LHCN-M2 (cell line): ENCODE data around the gene CSNK2B. TPM values are rescaled to one million over a fixed set of nuclear protein-coding genes. Genes with fewer than 3 reads are reported as not detected.

Experiments
- DNase-seq: peaks from one replicate; pipeline ENCODE4 v3.0.0-alpha.2; 2012; ENCODE audit warnings: low read depth
- total RNA-seq: library from RNA; depleted of rRNA; stranded (reverse); fragments of >200 nt; gene quantifications from 2 replicates; pipeline ENCODE4 v1.2.3, GENCODE V29; 2014

CSNK2B gene
- total RNA-seq, 1 experiment from 2014 or later: 292 TPM

DNA sequence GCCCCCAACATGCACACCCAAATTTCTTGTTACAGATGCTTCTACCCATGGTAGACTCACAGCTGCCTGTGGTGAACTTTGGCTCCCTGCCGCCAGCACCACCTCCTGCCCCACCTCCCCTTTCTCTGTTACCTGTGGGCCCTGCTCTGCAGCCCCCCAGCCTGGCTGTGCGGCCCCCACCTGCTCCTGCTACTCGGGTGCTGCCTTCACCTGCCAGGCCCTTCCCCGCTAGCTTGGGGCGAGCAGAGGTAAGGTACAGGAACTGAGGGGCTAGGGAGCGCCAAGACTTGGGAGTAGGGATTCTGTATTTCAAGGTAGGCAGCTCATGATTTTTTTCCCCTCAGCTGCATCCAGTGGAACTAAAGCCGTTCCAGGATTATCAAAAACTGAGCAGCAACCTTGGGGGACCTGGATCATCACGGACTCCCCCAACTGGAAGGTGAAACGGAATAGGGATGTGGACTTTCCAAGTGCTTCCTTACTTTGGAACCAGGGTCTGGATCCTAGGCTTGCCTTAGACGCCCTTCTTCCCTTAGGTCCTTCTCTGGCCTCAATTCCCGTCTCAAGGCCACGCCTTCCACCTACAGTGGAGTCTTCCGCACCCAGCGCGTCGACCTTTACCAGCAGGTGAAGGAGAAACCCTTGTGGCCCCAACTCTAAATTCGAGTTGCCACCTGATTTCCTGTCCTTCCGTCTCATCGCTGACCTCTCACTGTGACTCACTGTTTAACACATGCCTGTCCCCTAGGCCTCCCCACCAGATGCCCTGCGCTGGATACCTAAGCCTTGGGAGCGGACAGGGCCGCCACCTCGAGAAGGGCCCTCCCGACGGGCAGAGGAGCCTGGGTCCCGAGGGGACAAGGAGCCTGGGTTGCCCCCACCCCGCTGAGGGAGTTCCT is 28.9 kb upstream of the CSNK2B start:
- no peak for DNase-seq

DNA sequence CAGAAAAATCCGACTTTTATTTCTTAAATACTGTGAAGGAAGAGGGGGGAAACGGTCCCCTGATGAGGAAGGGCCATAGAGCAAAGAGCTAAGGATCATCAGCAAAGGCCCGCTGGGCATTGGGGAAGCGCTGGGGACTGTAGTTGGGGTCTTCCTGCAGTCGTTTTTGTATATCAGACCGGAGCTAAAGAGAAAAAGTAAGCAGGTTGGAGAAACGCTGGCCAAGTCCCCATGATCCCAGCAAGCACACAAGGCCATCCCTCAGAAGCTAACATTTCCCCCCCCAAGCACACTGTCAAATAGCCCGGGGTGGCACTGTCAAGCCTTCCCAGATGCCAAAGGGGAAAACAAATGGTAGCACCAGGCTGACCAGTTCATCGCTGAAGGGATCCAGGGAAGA is 26.8 kb upstream of the CSNK2B start:
- no peak for DNase-seq

DNA sequence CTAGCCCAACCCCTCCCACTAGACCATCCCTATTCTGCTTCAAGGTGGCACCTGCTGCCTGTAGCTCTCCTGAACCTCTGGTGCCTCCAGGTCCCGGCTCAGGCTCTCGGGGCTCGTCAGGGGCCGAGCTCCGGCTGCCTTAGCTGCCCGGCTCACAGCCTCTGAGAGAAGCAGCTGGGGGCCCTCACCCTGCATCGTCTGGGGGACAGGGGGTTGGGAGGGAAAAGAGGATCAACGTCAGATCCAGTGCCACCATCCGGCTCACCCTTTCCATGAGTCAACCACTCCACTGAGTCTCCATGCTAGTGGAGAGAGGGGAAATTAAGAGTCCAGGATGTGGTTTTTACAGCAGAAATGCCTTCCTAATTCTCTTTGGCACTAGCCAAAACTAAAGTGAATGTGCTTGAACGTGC is 26.4 kb upstream of the CSNK2B start:
- peak; percentile 81 for DNase-seq

DNA sequence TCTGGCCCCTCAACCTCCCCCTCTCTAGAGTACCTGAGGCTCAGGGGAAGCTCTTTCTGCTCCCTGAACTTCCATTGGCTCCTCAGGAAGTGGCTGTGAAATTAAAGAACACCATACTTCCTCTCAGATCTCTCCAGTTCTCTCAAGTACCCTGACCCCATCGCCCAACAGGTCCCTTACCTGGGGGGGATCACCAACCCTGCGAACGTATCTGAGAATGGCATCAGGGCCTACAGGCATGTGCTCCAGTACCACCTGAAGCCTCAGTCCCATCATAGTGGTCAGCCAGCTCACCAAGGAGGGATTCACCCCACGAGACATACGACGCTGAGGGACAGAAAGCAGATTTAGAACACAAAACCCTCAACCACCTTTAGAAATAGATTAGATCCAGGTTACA is 25.3 kb upstream of the CSNK2B start:
- DNase-seq: no peak

DNA sequence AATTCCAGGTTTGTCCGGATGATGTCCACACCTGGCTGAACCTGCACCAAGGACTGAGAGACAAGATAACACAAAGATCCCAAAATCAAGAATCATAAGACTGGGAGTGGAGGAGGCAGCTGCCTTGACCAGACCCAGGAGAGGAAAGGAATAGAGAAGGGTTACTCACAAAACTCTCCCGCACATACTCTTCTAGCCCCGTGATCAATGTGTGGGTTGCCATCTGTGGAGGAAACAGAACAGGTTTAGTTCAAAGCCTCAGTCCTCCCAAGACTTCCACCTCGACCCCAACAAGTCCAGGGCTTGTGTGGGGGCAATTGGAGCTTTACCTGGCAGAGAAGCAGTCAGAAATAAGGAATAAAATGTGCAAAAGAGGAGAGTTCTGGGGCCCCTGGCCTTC is 24.5 kb upstream of the CSNK2B start:
- no peak for DNase-seq

DNA sequence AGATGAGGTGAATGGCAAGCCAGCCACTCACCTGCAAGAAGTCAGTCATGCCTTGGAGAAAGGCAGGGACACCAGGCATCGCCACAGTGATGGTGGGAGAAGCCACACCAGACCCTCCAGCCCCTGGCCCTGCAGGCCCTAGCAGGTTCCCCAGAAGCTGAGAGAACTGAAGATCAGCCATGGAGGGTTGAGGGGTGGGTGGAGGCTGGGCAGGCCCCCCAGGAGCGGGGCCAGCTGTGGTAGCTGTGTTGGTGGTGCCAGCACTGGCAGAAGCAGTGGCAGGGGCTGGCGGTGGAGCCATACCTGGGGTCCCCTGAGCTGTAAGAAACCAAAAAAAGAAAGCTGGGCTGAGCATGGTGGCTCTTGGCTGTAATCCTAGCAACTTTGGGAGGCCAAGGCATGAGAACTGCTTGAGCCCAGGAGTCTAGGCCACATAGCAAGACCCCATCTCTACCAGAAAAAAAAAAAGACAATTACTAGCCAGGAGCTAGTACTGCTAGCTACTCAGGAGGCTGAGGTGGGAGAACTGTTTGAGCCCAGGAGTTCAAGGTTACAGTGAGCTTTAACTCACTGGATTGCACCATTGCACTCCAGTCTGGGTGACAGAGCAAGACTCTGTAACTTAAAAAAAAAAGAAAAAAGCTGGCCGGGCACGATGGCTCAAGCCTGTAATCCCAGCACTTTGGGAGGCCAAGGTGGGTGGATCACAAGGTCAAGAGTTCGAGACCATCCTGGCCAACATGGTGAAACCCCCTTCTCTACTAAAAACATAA is 22.9 kb upstream of the CSNK2B start:
- no peak for DNase-seq

DNA sequence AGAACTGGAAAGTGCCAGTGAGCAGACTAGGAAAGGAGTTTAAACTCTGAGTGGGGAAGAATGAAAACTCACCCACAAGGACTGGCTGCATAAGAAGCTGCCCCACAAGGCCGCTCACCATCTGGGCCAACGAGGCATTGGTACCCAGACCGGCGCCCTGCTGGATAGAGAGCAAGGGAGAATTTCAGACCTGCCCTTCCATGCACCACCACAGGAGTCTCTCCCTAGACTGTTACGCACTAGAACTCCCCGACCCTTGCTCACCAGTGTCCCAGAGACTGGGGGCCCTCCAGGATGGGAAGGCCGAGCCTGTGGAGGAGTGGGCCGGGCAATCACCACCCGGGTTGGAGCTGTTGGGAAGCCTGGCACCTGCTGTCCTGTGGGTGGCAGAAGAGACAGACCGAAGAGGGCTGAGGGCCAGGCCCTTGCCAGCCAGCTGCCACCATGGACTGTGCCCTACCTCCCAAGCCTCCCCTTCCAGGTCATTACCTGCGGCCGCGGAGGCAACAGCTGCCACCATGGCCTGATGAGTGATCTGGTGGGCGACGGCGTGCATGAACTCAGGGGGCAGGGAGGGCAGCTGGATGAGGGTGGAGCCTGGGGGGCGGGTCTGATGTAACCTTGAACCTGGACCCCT is 21.9 kb upstream of the CSNK2B start:
- DNase-seq: no peak

DNA sequence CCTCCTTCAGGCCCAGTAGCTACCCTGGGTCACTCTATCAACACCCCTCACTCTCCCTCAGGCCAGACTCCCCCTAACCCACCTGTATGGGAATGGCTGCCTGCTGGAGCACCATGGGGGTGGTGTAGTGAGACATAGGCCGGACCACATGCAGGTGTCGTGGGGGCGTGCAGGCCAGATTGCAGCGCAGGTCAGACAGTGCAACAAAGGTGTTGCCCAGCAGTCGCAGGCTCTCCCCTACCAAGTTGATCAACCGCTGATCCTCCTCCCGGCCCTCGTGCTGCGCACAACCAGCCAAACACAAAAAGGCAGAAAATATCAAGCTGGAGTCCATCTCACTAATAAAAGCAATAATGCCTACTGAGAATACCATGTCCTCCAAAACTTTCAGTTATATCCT is 20.6 kb upstream of the CSNK2B start:
- no peak for DNase-seq

DNA sequence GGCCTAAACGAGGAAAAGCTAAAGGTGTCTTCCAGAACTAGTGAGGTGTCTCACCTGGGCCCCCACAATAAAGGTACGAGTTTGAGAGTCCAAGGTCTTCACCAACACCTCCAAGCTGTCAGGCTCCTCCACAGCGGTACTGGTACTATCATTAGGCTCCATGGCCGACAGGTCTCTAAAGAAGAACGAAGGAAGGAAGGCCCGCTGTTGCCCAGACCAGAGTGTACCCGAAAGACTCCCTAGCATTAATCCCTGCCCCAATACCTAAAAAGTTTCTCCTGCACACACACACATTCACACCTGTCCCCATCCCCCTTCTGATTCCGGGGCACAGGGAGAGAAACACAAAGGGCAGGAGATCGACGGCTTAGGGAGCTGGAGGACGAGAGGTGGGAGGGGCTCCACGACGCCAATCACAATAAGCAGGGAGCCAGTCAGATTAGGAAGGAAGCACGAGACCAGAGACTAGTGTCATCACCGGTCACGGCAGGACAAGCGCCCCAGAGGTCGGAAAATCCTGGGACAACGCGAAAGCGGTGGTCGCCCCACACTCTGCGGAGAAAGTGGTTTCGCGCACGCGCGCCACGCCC is 14.2 kb upstream of the CSNK2B start:
- peak; percentile 75 for DNase-seq

DNA sequence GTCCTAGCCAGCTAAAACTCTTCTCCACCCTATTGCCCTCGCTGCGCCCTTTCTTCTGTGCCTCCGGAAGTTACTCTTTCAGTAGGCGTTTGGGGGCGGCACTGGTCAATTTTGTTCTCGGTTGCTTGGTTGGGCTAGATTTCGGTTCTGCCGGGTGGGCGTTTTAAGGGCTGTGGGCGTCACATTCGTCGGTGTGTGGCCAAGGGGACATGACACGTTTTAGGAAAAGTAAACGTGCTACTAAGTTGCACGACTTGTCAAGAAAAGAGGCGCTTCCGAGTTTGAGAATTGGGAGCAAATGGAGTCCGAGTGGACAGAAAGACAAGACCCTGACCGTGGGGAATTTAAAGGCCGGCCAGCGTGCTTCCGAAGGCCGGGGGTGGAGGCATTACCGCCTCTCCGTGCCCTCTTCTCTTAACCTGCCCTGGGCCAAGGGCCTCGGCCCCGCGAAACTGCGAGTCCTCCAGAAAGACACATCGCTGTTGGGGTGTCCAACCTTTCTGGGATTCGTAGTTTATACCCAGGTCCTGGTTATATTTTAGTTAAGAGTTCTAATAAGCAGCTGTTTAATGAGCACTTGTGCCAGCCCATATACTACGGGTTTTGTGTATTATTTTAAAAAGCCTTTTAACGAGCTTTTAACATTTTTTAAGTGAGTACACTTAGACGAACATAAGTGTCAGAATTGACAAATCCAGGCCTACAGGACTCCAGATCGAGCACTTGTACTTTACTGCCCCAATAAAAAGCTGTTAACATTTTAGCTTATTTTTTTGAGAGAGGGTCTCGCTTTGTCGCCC is 12.8 kb upstream of the CSNK2B start:
- no peak for DNase-seq

DNA sequence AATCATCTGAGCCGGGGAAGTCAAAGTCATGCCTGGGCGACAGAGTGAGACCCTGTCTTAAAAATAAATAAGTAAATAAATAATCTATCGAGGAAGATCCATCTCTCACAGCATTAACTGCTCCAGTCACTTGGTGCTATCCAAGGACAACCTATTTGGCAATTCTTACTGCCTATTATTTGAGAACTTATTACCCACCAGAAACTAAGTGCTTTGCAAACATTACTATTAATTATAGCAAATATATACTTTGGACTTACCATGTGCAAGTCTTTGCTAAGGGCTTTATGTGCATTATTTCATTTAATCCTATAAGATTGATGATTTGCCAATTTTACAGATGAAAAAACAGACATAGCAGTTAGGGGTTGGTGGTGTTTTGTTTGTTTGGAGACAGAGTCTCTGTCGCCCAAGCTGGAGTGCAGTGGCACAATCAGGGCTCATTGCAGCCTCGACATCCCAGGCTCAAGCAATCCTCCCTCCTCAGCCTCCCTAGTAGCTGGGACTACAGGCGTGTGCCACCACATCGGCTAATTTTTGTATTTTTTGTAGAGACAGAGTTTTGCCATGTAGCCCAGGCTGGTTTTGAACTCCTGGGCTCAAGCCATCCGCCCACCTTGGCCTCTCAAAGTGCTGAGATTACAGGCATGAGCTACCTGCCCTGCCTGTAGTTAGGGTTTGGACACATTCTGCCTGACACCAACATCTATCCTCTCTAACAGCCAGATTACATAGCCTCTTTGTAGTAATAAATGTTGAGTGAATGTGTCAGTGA is 11.1 kb upstream of the CSNK2B start:
- DNase-seq: no peak

DNA sequence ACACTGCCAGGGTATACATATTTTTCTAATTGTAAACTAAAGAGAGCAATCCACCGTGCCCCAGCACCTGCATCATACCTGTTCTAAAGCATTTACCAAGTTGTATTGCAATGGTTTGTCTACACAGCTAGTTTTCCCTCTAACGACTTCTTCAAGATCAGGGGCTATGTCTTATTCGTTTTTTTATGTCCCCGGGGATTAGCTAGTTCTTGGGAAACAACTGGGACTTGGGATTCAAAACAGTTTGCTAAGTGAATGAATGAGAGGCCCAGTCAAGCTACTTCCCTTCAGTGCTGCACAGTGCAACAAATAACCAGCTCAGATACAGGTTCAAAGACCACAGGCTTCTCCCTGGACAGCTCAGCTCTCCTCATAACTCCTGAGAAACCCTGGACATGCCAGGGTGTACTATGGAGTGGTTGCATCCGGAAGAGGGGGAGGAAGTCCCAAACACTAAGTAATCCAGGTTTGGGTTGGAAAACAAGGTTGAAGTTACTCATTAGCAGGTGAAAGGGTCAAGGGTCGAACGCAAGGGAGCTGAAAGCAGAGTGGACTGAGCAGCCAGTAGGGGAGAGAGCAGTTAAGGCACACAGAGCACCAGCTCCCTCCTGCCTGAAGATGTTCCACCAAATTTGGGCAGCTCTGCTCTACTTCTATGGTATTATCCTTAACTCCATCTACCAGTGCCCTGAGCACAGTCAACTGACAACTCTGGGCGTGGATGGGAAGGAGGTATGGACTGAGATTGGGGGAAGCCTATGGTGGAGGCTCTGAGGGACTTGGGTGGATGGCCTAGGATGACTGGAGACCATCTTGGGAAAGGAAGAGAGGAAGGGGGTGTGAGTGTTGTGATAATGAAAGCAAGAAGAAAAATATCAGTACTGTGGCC is 10.3 kb upstream of the CSNK2B start, which contains the start of gene APOM:
Gene APOM, plus strand, starts transcription at position 546 of the 889 bp plus-strand sequence. Its CDS starts 73 bp downstream, at position 619.
- DNase-seq: no peak

DNA sequence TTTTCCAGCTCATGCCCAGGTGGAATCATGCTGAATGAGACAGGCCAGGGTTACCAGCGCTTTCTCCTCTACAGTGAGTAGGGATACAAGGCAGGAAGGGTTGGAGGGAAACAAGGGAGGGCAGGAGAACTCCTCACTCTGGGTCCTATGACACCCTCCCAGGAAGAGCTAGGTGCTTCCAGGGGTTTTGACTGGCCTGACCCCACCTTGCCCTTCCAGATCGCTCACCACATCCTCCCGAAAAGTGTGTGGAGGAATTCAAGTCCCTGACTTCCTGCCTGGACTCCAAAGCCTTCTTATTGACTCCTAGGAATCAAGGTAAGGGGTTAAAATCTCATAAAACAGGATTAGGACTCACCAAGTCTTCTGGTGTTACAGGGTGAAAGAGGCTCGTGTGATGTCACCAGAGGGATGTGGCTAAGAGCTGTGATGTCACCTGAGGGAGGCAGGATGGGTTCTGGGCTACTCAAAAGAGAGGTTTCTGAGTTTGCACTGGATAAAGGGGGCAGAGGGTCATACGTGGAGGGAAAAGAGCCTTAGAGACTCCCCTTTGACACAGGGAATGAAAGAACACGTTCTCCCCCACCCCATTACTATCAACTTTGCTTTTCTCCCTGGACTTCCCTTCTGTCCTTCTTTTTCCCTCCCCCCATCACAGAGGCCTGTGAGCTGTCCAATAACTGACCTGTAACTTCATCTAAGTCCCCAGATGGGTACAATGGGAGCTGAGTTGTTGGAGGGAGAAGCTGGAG is 8.3 kb upstream of the CSNK2B start:
- no peak for DNase-seq

DNA sequence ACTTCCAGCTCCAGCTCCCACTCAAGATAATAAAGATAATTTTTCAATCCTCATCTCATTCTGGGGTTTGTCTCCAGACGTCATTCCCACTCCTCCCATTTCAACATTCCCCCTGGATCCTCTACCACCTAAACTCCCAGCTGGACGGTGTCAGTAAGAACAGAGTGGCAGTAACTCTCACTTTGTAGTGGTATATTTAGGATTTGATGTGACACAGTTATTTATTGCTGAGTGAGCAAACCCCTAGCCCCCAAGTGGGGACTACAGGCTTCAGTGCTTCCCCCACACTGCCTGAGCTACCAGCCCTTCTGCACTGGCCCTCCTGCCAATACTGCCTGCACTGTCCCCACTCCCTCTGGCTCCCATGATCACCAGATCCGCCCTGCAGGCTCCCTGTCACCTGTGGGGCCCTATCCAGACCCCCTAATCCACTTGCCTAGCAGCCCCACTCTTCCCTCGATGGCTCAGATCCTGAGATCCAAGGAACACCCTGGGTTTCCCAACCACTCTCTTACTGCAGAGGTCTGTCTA is 7.7 kb upstream of the CSNK2B start:
- no peak for DNase-seq

DNA sequence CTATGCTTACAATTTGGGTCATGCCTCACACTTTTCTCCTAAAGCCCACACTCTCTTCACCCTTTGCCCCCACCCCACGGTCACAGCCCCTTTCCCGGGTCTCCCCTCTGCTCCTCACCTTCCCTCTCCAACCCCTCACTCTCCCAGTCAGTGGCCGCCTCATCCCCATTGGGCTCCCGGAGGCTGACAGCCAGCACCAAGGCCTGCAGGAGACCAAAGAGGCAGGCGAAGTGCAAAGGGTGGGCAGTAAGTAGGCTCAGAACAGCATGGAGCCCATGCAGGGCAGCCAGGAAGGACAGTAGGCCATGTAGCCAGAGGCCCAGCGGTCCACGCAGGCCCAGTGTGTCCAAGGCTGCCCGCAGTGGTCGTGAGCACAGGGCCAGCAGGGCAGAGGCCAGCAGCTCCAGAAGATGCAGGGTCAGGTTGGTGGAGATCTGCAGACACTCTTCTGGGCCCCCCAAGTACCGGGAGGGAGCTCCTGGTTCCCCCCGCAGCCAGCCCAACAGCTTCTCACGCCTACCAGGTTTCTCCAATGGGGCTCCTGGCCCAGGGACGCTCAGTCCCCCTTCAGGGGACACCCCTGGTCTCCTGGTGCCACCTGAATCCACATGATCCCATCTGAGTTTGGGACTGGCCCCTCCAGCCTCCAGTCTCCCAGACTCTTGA is 6.8 kb upstream of the CSNK2B start:
- no peak for DNase-seq

DNA sequence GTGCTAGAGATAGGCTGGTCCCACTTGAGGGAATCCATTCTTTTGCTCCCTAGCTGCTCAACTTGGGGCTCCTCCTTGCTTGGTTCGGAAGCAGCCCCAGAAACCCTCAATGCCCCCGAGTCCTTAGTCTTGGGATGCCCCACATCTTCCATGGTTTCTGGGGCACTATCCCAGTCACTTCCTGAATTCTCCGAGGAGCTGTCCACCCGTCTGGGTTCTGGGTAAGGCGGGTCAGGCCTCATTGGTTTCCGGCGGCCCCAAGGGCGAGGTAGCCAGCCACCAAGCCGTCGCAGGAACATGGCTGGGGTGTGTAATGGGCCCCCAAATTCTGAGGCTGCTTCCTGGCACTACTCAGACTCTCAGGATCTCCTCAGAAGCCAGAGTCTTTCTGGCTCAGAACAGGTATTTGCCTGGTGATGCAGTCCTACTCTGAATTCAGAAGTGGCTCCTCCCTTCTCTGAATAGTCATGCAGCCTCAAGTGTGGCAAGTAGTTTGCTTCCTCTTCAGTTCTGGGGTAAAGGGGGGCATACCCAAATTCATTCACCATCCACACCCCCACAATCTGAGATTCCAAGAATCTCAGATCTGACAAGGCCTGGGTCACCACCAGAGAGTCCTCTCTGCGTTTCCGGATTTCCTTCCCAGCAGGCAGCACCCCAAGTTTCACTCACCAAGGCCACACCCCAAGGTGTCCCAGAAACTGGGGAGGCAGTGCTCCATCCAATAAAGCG is 6.1 kb upstream of the CSNK2B start:
- DNase-seq: peak; percentile 28
